LHCN-M2 (cell line): ENCODE data around the gene GPN2. TPM values are rescaled to one million over a fixed set of nuclear protein-coding genes. Genes with fewer than 3 reads are reported as not detected.
"Not testable (repeated sequence)": the region's sequence is repeated elsewhere in the genome, so short reads cannot be mapped to it uniquely, and the experiment has no call there.

Experiments used
- DNase-seq: peaks from one replicate; pipeline ENCODE4 v3.0.0-alpha.2; 2012; ENCODE audit warnings: low read depth
- total RNA-seq: library from RNA; depleted of rRNA; stranded (reverse); fragments of >200 nt; gene quantifications from 2 replicates; pipeline ENCODE4 v1.2.3, GENCODE V29; 2014

The GPN2 gene
- total RNA-seq, 1 experiment from 2014 or later = 12.2 TPM

DNA sequence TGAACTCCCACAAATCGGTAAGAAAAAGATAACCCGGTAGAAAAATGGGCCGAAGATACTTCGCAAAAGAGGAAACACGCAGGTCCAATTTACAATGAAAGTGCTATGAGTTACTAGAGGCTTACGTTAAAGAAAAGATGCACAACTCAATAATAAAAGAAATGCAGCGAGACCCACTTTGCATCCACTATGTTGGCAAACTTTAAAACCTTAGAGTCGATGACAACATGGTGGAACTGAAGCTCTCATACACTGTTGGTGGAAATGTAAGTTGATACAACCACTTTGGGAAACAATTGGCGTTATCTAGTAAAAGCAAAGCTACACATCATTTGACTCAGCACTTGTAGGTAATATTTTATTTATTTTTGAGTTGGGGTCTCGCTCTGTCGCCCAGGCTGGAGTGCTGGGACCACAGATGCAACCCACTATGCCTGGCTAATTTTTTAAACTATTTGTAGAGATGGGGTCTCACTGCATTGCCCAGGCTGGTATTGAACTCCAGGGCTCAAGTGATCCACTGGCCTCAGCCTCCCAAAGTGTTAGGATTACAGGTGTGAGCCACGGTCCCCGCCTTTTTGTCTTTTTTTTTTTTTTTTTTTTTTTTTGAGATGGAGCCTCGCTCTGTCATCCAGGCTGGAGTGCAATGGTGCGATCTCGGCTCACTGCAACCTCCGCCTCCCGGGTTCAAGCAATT is 10.9 kb upstream of the GPN2 start:
- no peak for DNase-seq

- peak; percentile 94 for DNase-seq
These were observed 10.1 kb upstream of the GPN2 start, which contains the start of gene GPATCH3 for GRCh38 chr1:26900001-26900814. Gene GPATCH3, minus strand, starts transcription at chr1:26900467. Its CDS starts 25 bp downstream, at chr1:26900442.

GRCh38 chr1:26897351-26897750 is 7.3 kb upstream of the GPN2 start:
- DNase-seq = no peak

- no peak for DNase-seq
These were observed 4.2 kb upstream of the GPN2 start for GRCh38 chr1:26894263-26894662.

DNA sequence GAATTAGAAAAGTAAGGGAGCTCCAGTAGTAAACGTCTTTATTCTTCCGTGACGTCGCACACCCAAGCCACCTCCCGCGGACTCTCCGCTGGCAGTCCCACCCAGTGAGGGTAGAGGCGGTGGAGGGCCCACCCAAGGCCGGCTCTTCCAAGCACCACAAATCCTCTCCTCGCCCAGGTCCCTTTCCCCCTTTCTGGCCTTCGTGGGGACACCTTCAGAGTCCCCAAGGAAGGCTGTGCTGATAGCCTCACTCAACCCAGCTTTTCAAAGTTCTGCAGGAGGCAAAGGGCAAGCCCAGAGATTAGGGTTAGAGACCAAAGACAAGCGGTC is 349 bp upstream of the GPN2 start:
- no peak for DNase-seq

- DNase-seq = no peak
These were observed 1.9 kb downstream of the GPN2 start for GRCh38 chr1:26888231-26888630.

DNA sequence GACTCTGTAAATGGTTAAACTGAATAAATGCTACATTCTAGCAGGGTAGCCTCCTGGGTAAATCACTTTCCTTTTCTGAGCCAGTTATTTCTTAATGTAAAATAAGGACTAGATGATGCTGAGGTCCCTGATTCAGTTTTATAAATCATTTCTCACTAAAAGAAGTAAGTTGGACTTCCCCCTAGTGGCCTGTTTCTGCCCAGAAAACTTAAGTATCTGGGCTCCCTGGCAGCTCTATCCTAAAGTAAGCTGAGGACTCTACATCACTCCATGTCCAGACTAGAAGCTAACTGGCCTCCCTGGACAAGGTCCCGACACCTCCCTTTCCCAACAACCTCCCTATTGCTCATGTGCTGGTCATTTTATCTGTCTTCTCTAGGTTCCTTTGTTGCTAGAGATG is 3.0 kb downstream of the GPN2 start:
- peak; percentile 26 for DNase-seq

GRCh38 chr1:26882696-26883463 is 7.2 kb downstream of the GPN2 start:
- no peak for DNase-seq

DNA sequence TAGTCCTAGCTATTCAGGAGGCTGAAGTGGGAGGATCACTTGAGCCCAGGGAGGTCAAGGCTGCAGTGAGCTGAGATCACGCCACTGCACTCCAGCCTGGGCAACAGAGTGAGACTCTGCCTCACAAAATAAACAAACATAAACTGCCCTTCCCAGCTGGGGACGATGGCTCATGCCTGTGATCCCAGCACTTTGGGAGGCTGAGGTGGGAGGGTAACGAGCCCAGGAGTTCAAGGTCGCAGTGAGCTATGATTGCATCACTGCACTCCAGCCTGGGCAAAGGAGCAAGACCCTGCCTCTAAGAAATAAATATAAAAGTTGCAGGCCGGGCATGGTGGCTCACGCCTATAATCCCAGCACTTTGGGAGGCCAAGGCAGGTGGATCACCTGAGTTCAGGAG is 8.5 kb downstream of the GPN2 start:
- DNase-seq = not testable (repeated sequence)

- no peak for DNase-seq
These were observed 10.3 kb downstream of the GPN2 start for GRCh38 chr1:26879793-26880192.

- DNase-seq = no peak
These were observed 12.8 kb downstream of the GPN2 start for GRCh38 chr1:26877326-26877725.

DNA sequence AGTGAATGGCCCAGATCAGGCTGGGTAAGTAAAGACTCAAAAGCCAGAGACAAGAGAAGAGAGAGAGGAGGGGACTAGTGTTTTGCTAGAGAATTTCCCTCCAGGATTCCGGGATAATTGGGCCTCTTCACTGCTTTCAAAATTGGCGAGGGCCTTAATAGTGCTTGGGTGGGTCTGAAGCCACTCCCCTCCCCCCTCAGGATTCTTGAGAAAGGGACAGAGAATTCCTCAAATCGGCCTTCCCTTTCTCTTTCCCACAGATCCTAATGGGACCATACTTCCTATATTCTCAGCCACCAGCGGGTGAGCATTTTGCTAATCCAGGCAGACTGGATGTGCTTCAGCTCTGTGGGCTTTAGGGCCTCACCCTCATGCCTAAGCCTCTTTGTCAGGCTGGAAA is 15.2 kb downstream of the GPN2 start:
- no peak for DNase-seq

DNA sequence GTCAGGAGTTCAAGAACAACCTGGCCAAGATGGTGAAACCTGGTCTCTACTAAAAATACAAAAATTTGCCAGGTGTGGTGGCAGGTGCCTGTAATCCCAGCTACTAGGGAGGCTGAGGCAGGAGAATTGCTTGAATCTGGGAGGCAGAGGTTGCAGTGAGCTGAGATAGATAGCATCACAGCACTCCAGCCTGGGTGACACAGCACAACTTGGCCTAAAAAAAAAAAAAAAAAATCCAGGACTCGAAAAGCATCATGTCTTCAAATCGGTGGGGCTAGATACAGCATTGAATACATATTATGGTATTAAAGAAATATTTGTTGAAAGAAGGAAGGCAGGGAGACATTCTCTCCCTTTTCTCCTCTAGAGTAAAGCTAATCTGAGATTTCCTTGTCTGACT is 17.0 kb downstream of the GPN2 start:
- not testable (repeated sequence) for DNase-seq

DNA sequence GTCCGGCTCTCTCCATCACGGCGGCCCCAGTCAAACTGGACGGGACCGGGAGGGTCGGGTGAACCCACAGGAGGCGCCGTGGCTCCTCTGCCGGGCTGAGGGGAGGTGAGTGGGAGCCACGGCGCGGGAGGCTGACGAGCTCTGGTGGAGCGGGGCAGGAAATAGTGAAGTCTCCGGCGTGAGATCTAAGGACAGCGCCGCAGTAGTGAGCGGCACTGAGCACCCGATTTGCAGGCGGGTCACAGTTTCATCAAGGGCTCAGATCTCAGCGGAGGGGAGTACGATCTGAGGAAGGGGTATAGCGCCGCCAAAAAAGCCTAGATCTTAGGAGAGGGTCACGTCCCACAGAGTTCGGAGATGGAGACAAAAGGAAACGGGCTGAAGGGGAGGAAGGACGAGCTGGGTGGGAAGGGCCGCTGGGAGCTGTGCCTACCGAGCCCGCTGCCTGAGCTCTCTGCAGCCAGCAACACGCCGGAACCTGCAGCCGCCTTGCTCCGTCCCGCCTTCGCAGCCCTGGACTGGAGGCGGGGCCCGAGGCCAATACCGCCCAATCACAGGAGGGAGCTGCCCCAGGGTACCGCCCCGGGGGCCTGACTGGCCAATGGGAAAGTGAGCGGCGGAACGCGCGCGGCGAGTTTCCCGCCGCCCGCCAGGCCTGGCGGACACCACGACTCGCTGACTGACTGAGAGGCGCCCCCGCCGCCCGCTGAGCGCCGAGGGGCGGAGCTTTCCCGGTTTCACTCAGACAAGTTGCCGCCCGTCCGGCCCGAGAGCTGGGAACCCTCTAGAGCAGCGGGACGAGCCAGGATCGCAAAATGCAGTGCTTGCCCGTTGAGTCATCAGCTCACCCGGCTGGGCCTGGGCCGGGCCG is 25.2 kb downstream of the GPN2 start:
- DNase-seq = peak; percentile 97

GRCh38 chr1:26863685-26864077 is 26.4 kb downstream of the GPN2 start:
- no peak for DNase-seq

- no peak for DNase-seq
These were observed 27.1 kb downstream of the GPN2 start, which contains the start of gene SFN for GRCh38 chr1:26862781-26863684. Gene SFN, plus strand, starts transcription at chr1:26863149. Its CDS starts 64 bp downstream, at chr1:26863213.

- DNase-seq = no peak
These were observed 28.1 kb downstream of the GPN2 start for GRCh38 chr1:26861889-26862378.

GRCh38 chr1:26861286-26861701 is 28.8 kb downstream of the GPN2 start:
- peak; percentile 41 for DNase-seq

DNA sequence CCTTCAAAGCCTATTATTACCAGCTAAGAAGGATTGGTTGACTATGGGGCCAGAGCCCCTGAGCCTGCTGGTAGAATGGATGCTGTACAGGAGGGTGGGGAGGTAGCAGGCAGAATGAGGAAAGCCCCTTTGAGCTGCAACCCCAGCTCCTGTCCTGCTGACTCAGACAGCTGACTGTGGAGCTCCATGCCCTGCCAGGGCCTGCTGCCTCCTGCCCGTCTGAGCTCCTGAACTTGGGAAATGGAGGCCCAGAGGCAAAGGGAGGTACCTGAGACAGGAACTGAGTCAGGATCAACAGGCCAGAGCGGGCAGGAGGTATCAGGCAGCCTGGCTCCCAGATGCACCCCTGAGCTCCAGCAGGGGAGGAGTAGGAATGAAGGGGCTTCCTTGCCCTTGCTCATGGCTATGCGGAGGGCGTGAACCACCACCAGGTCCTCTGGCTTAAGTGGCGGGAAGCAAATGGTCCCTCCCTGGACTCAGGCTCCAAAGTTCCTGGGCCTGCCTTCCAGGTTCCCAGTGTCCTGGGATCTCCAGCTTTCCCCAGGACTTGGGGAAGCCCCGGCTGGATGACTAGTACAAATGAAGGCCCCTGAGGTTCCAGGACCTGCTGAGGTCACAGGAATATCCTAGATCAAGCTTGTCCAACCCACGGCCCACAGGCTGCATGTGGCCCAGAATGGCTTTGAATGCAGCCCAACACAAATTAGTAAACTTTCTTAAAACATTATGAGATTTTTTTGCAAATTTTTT is 31.0 kb downstream of the GPN2 start:
- DNase-seq = no peak
